22Rv1 (cell line): ENCODE data around the gene MAPT.

Experiments used
- CTCF ChIP-seq: fragments of 450-650 bp; IDR thresholded peaks from 2 replicates; pipeline ENCODE4 v1.5.1; 2017; ENCODE audit warnings: mild to moderate bottlenecking
- ZFX ChIP-seq: fragments of 450-650 bp; IDR thresholded peaks from 2 replicates; pipeline ENCODE4 v1.6.1; 2017; ENCODE audit warnings: antibody characterized with exemption, borderline replicate concordance

GRCh38 chr17:45845376-45846185 is 48.8 kb upstream of the MAPT start:
- TF ChIP-seq CTCF, result no peak
- no peak for TF ChIP-seq ZFX
